ENCODE measurements around the gene LUC7L2.

GRCh38 chr7:139354729-139355128, 5.0 kb upstream of the LUC7L2 start:
- TF ChIP-seq CTCF (IDR thresholded peaks at IDR 0.05) (no peak), POLR2A (IDR thresholded peaks at IDR 0.05) (no peak)

Measured in esophagus squamous epithelium (tissue), 4 donors.